Cardiac muscle cell (in vitro differentiated cells and primary cell): Measurements from ENCODE around the gene TEX9. TPM values are rescaled to one million over a fixed set of nuclear protein-coding genes. Genes with fewer than 3 reads are reported as not detected.

ENCODE experiments used
- DNase-seq, 2 donors: peaks; one replicate each; pipeline versions ENCODE4 v3.0.0 to v3.0.0-alpha.2; 2010 to 2017; ENCODE audit warnings: low read depth in 1 of 2, low spot score in 1 of 2
- H3K27ac ChIP-seq: fragments of 200-600 bp; sonication (generic); 2 replicates; pipeline ENCODE4 v1.5.1; 2016
- H3K27me3 ChIP-seq: fragments of 200-600 bp; sonication (generic); 2 replicates; pipeline ENCODE4 v1.6.0; 2016; ENCODE audit warnings: control low read depth
- H3K36me3 ChIP-seq: fragments of 200-600 bp; sonication (generic); 2 replicates; pipeline ENCODE4 v1.5.1; 2016; ENCODE audit warnings: control low read depth
- H3K4me1 ChIP-seq: fragments of 200-600 bp; sonication (generic); 2 replicates; pipeline ENCODE4 v1.8.1; 2017; ENCODE audit warnings: low read depth, mild to moderate bottlenecking, mixed run types
- H3K4me3 ChIP-seq: fragments of 200-600 bp; sonication (generic); 2 replicates; pipeline ENCODE4 v1.5.1; 2016; ENCODE audit warnings: mild to moderate bottlenecking
- H3K9me3 ChIP-seq: fragments of 200-600 bp; sonication (generic); 2 replicates; pipeline ENCODE4 v1.5.1; 2017; ENCODE audit warnings: low read depth, mild to moderate bottlenecking, control low read depth
- CTCF ChIP-seq: IDR thresholded peaks from 2 replicates; pipeline ENCODE4 v1.5.1; 2012; ENCODE audit warnings: low read depth, mild to moderate bottlenecking, low read length
- polyA plus RNA-seq: library from polyadenylated mRNA; unstranded; fragments of >200 nt; fragmentation: Nextera tagmentation; extraction: Ambion mirVana; gene quantifications from 2 replicates; pipeline ENCODE4 v1.2.1, GENCODE V29; 2016
- total RNA-seq: library from RNA; depleted of rRNA; stranded (reverse); fragments of >200 nt; gene quantifications from 2 replicates; pipeline ENCODE4 v1.2.3, GENCODE V29; 2016

Gene TEX9
- total and polyA plus RNA-seq, 2 experiments from 2014 or later = 8.4 to 9.2 TPM

DNA sequence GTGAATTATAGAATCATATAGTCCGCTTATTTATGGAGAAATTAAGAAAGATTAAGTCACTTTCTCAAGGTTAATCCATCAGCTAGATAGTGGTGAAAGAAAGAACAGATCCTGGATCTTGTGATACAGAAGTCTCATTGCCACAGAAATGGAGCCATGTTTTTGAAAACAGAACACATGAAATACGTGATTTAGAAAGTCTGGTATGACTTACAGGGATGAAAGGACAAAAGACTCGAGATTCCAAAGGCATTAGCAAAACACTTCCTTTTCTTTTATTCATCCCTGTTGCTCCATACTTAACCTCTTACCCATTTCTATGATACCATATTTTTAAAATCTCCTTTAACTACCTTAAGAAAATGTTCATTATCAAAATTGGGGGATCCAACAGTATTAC is 40.0 kb upstream of the TEX9 start:
- H3K27me3 ChIP-seq = no peaks in the 10 kb centered on the region
- peak in 1 of 2 donors; percentile 42 for DNase-seq
- H3K4me3 ChIP-seq = no peak overlapping the region

GRCh38 chr15:56327721-56328502 is 37.3 kb upstream of the TEX9 start:
- no peak for TF ChIP-seq CTCF
- Histone ChIP-seq H3K4me1 (no peaks in the 10 kb centered on the region), H3K4me3 (no peak overlapping the region), H3K9me3 (no peaks in the 10 kb centered on the region), H3K27ac (no peak overlapping the region), H3K36me3 (no peaks in the 10 kb centered on the region), H3K27me3 (no peaks in the 10 kb centered on the region)
- DNase-seq = peak in 1 of 2 donors; percentile 41

More for the DNA sequence above, 40.0 kb upstream of the TEX9 start:
- H3K9me3 ChIP-seq = no peaks in the 10 kb centered on the region
- H3K36me3 ChIP-seq = no peaks in the 10 kb centered on the region
- TF ChIP-seq CTCF = no peak
- H3K27ac ChIP-seq = no peak overlapping the region
- no peaks in the 10 kb centered on the region for H3K4me1 ChIP-seq

GRCh38 chr15:56337084-56337725 is 28.0 kb upstream of the TEX9 start:
- Histone ChIP-seq H3K4me1 (peaks cover 10% of the 10 kb centered on the region), H3K9me3 (no peaks in the 10 kb centered on the region), H3K27me3 (no peaks in the 10 kb centered on the region), H3K27ac (no peak overlapping the region), H3K36me3 (no peaks in the 10 kb centered on the region), H3K4me3 (no peak overlapping the region)
- no peak for DNase-seq
- TF ChIP-seq CTCF = no peak

GRCh38 chr15:56339594-56339993 is 25.6 kb upstream of the TEX9 start:
- H3K4me3 ChIP-seq = no peak overlapping the region
- no peak for TF ChIP-seq CTCF
- no peaks in the 10 kb centered on the region for H3K27me3 ChIP-seq
- no peak overlapping the region for H3K27ac ChIP-seq
- H3K4me1 ChIP-seq = peaks cover 10% of the 10 kb centered on the region
- H3K9me3 ChIP-seq = no peaks in the 10 kb centered on the region
- H3K36me3 ChIP-seq = no peaks in the 10 kb centered on the region
- DNase-seq = peak in 1 of 2 donors; percentile 5

DNA sequence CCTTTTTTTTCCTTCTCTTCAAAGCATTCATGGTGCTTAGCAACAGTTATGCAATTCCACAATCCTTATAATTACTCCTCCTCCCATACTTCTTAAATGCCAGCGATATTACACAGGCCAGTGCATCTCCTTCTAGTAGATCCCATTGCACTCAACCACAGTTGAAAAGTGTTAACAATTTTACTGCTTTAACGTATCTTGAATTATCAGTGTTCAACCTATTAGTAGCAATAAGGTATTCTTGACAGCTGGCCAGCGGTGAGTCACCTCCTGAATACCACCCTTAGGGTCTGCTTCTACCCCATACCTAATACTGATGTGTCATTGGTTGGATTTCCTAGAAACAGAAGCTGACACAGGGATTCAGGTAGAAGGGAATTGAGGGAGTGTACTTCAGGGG is 24.0 kb upstream of the TEX9 start:
- Histone ChIP-seq H3K36me3 (no peaks in the 10 kb centered on the region), H3K4me3 (no peak overlapping the region), H3K4me1 (peaks cover 10% of the 10 kb centered on the region), H3K9me3 (no peaks in the 10 kb centered on the region), H3K27ac (no peak overlapping the region), H3K27me3 (no peaks in the 10 kb centered on the region)
- DNase-seq = no peak
- TF ChIP-seq CTCF = no peak
